HG02973 (cell line): Measurements from ENCODE around the gene FAM83B.
"Not testable (repeated sequence)": the region's sequence is repeated elsewhere in the genome, so short reads cannot be mapped to it uniquely, and the experiment has no call there.

Experiments used
- ATAC-seq: cut with Tn5 transposase; IDR thresholded peaks from one replicate; pipeline ENCODE4 v1.9.1; 2021; ENCODE audit warnings: moderate library complexity; ENCODE audit not compliant: unreplicated experiment

Gene FAM83B

GRCh38 chr6:54961372-54961771 lies 114.8 kb downstream of the FAM83B start:
- not testable (repeated sequence) for ATAC-seq

- ATAC-seq: no peak
These were observed 123.8 kb downstream of the FAM83B start for GRCh38 chr6:54970337-54970736.

GRCh38 chr6:54971825-54972224 lies 125.3 kb downstream of the FAM83B start:
- ATAC-seq: no peak

GRCh38 chr6:54979161-54979560 lies 132.6 kb downstream of the FAM83B start:
- ATAC-seq: not testable (repeated sequence)

GRCh38 chr6:54980511-54981275 lies 134.1 kb downstream of the FAM83B start:
- ATAC-seq: no peak

GRCh38 chr6:54981276-54981609 lies 134.7 kb downstream of the FAM83B start:
- no peak for ATAC-seq

- ATAC-seq: no peak
These were observed 135.1 kb downstream of the FAM83B start for GRCh38 chr6:54981647-54982046.

- no peak for ATAC-seq
These were observed 141.2 kb downstream of the FAM83B start for GRCh38 chr6:54987633-54988290.

- ATAC-seq: no peak
These were observed 142.0 kb downstream of the FAM83B start for GRCh38 chr6:54988576-54988975.

GRCh38 chr6:54990001-54990400 lies 143.4 kb downstream of the FAM83B start:
- ATAC-seq: no peak
